Right lobe of liver (tissue), 6 donors: ENCODE results near the gene DDIT3. TPM values are rescaled to one million over a fixed set of nuclear protein-coding genes. Genes with fewer than 3 reads are reported as not detected.

Source experiments
- ATAC-seq, 4 donors: fragments of 200-7000 bp; cut with Tn5 transposase; one replicate each; pipeline ENCODE4 v1.9.1; 2020; ENCODE audit warnings: mild to moderate bottlenecking in 4 of 4, moderate library complexity in 4 of 4
- DNase-seq, 3 donors: peaks; one replicate each; pipeline ENCODE4 v3.0.0-alpha.2; 2020
- H3K27ac ChIP-seq, 3 donors: fragments of 200-600 bp; one replicate each; pipeline ENCODE4 v1.8.0; 2022
- H3K27me3 ChIP-seq, 2 donors: fragments of 200-600 bp; one replicate each; pipeline ENCODE4 v1.8.0; 2022
- H3K36me3 ChIP-seq, 4 donors: fragments of 200-600 bp; sonication (generic) in 1 of 4; one replicate each; pipeline versions ENCODE4 v1.5.1 to v1.8.0; 2017 to 2022; ENCODE audit warnings: control low read depth in 1 of 4
- H3K4me1 ChIP-seq, 4 donors: fragments of 200-600 bp; sonication (generic) in 1 of 4; one replicate each; pipeline versions ENCODE4 v1.5.1 to v1.8.0; 2017 to 2022; ENCODE audit warnings: control low read depth in 1 of 4
- H3K4me3 ChIP-seq, 3 donors: fragments of 200-600 bp; one replicate each; pipeline ENCODE4 v1.8.0; 2022
- H3K9me3 ChIP-seq, 4 donors: fragments of 200-600 bp; sonication (generic) in 1 of 4; one replicate each; pipeline versions ENCODE4 v1.5.1 to v1.8.0; 2017 to 2022; ENCODE audit warnings: control low read depth in 1 of 4
- CTCF ChIP-seq, 4 donors: fragments of 200-600 bp in 3 of 4; fragments of 450-650 bp in 1 of 4; IDR thresholded peaks; one replicate each; pipeline versions ENCODE4 v1.5.1 to v1.8.0; 2016 to 2022; ENCODE audit warnings: antibody characterized with exemption in 4 of 4, mild to moderate bottlenecking in 2 of 4
- POLR2A ChIP-seq: fragments of 450-650 bp; IDR thresholded peaks from one replicate; pipeline ENCODE4 v1.6.1; 2017; ENCODE audit warnings: antibody characterized with exemption, mild to moderate bottlenecking
- WGBS: methylation state at CpG from one replicate; pipeline ENCODE4 v1.1.6; 2018; ENCODE audit warnings: low coverage, low lambda C conversion rate; ENCODE audit not compliant: insufficient coverage; ENCODE audit errors: missing lambda C conversion rate; 5-methylcytosine and 5-hydroxymethylcytosine counted together
- intact Hi-C, 2 donors: fragments of 100-400 bp; cut with DNase I; formaldehyde crosslinking; loops; one replicate each; pipeline versions ENCODE4 v1.11.2 to v1.14.1; 2022
- total RNA-seq, 6 experiments: library from RNA; depleted of rRNA in 2 of 6; stranded (reverse); fragments of >200 nt in 2 of 6; fragmentation: NEBNext Ultra II Directional in 3 of 6; extraction: Animal tissue kit (Norgen Biotek cat#: 25700) in 3 of 6; gene quantifications; one replicate each; pipeline versions ENCODE4 v1.1.0 to v1.2.4, GENCODE V29; 2016 to 2023
- donor health status: DM: no; HTN: yes; CAD: no.
- donor health status: DM: no; HTN: no; CAD: no.
- donor health status: DM: no; HTN: no; CAD: no.
- donor health status: DM: no; HTN: yes; CAD: no.
- donor health status: DM: no; HTN: yes; CAD: no.

The DDIT3 gene
- total RNA-seq, 6 experiments from 2014 or later: 11.3 to 26.7 (median 18.7) TPM

GRCh38 chr12:57528831-57529555 lies 8.7 kb upstream of the DDIT3 start:
- no peaks in the 10 kb centered on the region for H3K9me3 ChIP-seq
- H3K27me3 ChIP-seq: no peaks in the 10 kb centered on the region
- DNase-seq (no peak), ATAC-seq (no peak)
- no peak overlapping the region for H3K27ac ChIP-seq
- peaks cover 0 to 92% (median 45%) of the 10 kb centered on the region in 4 donors for H3K36me3 ChIP-seq
- no peak for TF ChIP-seq CTCF (IDR thresholded peaks at IDR 0.05)
- no peak for TF ChIP-seq POLR2A
- WGBS: 63% methylated on average over 7 of the region's 10 CpGs
- H3K4me3 ChIP-seq: no peak overlapping the region
- intact Hi-C loops: no loop called here
- peaks cover 0 to 15% (median 8%) of the 10 kb centered on the region in 4 donors for H3K4me1 ChIP-seq

GRCh38 chr12:57528176-57528575 lies 7.9 kb upstream of the DDIT3 start:
- Histone ChIP-seq H3K4me1 (peaks cover 0 to 22% (median 12%) of the 10 kb centered on the region in 4 donors), H3K36me3 (peaks cover 0 to 88% (median 43%) of the 10 kb centered on the region in 4 donors), H3K27me3 (no peaks in the 10 kb centered on the region), H3K9me3 (no peaks in the 10 kb centered on the region), H3K27ac (no peak overlapping the region), H3K4me3 (no peak overlapping the region)
- WGBS: 80% methylated on average over 4 of the region's 12 CpGs
- no peak for ATAC-seq
- intact Hi-C loops: no loop called here
- TF ChIP-seq POLR2A (no peak), CTCF (IDR thresholded peaks at IDR 0.05) (no peak)
- no peak for DNase-seq

- H3K36me3 ChIP-seq: peaks cover 0 to 78% (median 36%) of the 10 kb centered on the region in 4 donors
- DNase-seq: no peak
- no peak overlapping the region for H3K4me3 ChIP-seq
- intact Hi-C loops: no loop called here
- 73% methylated on average over 3 of the region's 5 CpGs for WGBS
- TF ChIP-seq POLR2A (no peak), CTCF (IDR thresholded peaks at IDR 0.05) (no peak)
- ATAC-seq: no peak
- H3K9me3 ChIP-seq: no peaks in the 10 kb centered on the region
- no peaks in the 10 kb centered on the region for H3K27me3 ChIP-seq
- no peak overlapping the region for H3K27ac ChIP-seq
- H3K4me1 ChIP-seq: peaks cover 0 to 22% (median 12%) of the 10 kb centered on the region in 4 donors
These were observed 6.9 kb upstream of the DDIT3 start for GRCh38 chr12:57527184-57527583.

- Histone ChIP-seq H3K27ac (no peak overlapping the region), H3K4me1 (peaks cover 0 to 25% (median 15%) of the 10 kb centered on the region in 4 donors), H3K4me3 (no peak overlapping the region), H3K27me3 (no peaks in the 10 kb centered on the region), H3K9me3 (no peaks in the 10 kb centered on the region), H3K36me3 (peaks cover 0 to 72% (median 32%) of the 10 kb centered on the region in 4 donors)
- 67% methylated on average over 1 of the region's 4 CpGs for WGBS
- no peak for DNase-seq
- TF ChIP-seq POLR2A: no peak
- TF ChIP-seq CTCF (IDR thresholded peaks at IDR 0.05): no peak
- intact Hi-C loops: no loop called here
- ATAC-seq: no peak
These were observed 6.3 kb upstream of the DDIT3 start for GRCh38 chr12:57526477-57527126.
